ENCODE measurements around the gene RIPOR3.
"Not testable (repeated sequence)": the region's sequence is repeated elsewhere in the genome, so short reads cannot be mapped to it uniquely, and the experiment has no call there.

Gene RIPOR3

GRCh38 chr20:50569864-50570836 lies 121.2 kb downstream of the RIPOR3 start:
- DNase-seq: peak; percentile 53

GRCh38 chr20:50569487-50569863 lies 121.9 kb downstream of the RIPOR3 start:
- not testable (repeated sequence) for DNase-seq

- no peak for DNase-seq
Measured at GRCh38 chr20:50568549-50568942, 122.8 kb downstream of the RIPOR3 start.

DNA sequence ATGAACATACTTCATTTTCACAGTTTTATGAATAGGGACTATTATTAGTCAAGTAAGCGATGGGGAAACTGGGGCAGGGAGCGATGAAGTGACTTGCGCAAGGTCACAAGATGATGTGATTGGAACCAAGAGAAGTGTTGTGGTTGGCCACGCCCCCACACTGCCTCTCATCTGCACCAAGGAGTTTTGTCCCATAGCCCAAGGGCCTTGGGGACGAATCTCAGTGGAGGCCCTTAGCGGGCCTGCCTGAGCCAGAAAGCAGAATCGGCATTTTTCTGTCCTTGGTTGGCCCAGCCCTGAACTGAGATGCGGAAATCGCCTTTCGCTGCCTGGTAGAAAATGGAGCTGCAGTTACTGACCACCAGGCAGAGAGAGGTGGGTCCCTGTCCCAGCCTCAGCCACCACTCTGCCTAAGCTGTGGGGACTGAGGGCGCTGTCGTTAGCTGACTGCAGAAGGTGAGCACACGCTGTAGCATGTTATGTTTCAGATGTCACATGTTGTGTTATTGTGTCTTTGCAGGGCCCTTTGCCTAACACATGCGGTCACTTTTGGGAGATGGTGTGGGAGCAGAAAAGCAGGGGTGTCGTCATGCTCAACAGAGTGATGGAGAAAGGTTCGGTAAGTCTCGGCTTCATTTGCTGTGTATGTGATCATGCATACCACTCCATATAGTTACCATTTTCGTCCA lies 123.3 kb downstream of the RIPOR3 start:
- DNase-seq: no peak

GRCh38 chr20:50565871-50566270 lies 125.5 kb downstream of the RIPOR3 start:
- DNase-seq: no peak

DNA sequence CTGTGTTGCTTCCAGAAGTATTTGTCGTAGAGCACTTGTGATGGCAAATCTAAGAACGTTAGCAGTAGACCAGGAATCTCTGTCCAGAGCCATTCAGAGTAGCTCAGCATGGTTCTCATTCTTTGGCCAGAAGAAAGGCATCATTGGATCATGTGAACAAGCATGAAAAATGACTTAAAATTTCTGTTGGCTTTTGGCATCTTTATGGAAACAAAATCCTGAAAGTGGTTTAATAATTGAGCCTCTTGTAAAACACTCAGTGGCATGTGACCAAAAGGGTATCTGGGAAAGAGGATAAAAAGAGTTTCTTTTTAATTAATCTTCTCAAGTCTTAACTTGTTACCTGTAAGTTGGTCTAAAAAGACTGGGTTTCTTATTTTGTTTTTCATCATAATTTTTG lies 126.0 kb downstream of the RIPOR3 start:
- no peak for DNase-seq

GRCh38 chr20:50563133-50563944 lies 128.0 kb downstream of the RIPOR3 start:
- no peak for DNase-seq

DNA sequence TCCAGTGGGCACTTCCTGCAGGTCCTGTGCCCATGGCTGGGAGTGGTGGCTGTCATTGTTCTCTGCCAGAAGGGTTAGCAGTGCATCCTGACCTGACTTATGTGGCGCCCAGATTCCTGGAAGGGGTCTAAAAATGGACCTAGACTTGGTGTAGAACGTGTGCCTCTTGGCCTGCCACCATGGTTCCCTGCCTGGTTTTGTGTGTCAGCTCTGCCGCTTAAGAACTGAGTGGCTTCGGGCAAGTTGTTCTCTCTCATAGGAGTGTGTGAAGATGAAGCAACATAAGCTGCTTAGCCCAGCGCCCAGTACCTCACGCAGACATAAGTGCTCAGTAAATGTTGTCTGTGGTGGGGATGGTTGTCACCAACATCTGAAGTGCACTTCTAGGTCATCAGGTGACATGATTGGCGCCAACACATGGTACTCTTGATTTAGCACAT lies 129.1 kb downstream of the RIPOR3 start:
- DNase-seq: no peak

DNA sequence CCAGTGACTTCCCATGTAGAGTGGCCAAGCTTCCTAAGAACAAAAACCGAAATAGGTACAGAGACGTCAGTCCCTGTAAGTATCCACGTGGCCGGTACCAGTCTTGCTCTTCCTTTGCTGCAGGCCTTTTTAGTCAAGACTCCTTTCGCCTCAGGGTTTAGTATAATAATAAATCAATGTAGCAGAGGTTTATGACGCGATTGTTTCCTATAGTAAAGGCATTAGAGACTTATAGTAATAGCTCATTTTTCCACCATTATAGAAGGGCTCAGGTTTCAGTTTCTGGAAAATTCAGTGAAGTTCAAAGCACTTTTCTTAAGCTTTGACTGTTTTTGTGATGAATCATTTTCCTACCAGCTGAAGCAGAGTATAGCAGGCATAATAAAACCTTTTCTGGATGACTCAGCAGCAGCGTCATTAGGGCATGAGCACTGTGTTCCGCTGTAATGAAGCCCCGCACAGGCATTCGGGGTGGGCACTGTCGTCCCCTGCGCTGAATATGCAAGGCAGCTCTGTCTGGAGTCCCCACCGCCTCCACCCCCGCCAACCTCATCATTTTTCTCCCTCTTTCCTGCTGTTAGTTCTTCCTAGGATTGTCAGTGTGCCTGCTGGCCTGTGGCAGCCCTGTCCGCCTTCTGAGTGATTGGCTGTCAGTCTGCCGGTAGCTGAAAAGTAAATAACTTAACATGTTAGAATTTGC lies 129.8 kb downstream of the RIPOR3 start:
- DNase-seq: peak; percentile 74

DNA sequence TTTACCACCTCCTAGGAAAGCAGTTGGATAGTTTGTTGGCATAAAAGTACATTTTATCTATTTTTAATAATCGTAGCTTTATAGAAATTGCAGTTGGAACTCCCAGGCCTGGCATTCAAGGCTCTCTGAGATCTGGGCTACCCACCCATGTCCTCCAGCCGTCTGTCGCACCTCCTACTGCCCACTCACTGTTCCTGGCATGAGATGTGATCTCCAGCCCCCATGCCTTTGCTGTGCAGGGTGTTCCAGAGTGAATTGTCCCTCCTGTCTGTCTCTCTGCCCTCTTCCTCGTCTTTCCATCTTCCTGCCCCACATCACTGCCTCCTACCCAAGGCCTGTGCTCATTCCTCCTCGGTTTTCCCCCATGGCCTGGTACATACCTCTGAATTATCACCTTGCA lies 130.5 kb downstream of the RIPOR3 start:
- peak; percentile 23 for DNase-seq

DNA sequence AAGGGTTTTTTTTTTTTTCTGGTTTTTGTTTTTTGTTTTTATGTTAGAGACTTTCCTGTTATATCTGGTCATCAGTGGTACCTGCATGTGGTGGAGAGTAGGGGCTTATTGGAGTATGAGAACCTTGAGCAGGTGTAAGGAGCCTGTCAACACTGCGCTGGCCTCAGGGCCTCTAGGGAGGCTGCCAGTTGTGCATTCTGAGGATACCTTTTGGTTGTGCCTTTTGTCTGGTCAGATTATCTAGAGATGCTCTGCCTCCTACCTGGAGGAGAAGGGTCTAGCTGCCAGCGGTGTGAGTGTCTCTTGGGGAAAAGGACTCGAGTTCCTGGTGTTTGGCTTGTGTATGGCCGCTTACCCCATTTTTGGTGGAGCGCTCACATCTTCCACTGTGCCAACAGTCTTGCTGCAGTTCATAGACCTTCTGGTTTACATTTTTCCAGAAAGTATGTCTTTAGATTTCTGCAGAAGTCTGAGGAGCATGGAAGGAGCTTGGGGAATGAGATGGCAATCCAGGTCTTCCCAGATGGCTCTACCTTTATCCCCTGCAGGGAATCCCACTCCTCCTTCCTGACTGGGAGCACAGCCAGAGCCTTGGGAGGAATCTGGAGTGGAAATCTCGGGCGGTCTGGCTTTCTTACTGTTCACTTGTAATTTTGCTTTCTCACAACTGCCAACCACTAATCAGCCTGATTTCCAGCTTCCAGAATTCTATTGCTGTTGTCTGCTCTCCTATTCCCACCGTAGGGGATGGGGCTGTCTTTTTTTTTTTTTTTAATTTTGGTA lies 131.3 kb downstream of the RIPOR3 start:
- no peak for DNase-seq

DNA sequence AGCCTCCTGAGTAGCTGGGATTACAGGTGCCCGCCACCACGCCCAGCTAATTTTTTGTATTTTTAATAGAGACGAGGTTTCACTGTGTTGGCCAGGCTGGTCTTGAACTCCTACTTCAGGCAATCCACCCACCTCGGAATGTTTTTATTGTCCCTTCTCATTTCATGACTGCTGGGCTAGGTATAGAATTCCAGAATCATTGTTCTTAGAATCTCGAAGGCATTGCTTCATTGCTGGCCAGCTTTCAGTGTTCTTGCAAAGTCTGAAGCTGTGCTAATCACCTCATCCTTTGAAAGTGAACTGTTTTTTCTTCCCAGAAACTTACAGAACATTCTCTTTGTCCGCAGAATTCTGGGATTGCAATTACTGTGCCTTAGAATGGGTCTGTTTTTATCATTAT lies 132.2 kb downstream of the RIPOR3 start:
- no peak for DNase-seq

DNA sequence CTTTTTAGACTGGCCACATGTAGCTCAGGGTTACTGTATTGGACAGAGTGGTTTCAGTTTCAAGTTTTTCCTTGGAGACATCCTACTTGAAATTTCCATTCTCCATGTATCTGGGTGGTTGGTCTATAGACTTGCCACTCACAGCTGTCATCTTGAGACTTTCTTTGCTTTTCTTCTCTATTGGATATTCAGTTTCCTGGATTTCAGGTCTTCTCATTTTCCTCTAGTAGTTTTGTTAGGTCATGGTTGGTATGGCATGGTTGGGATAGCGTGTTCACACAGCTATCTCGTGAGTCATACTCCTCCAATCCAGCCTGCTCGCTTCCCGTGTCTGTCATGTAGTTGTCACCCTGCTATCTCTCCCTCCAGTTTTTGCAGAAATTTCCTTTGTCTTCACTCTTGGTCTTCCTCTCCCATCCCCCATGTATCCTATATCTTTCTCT lies 132.8 kb downstream of the RIPOR3 start:
- DNase-seq: no peak

DNA sequence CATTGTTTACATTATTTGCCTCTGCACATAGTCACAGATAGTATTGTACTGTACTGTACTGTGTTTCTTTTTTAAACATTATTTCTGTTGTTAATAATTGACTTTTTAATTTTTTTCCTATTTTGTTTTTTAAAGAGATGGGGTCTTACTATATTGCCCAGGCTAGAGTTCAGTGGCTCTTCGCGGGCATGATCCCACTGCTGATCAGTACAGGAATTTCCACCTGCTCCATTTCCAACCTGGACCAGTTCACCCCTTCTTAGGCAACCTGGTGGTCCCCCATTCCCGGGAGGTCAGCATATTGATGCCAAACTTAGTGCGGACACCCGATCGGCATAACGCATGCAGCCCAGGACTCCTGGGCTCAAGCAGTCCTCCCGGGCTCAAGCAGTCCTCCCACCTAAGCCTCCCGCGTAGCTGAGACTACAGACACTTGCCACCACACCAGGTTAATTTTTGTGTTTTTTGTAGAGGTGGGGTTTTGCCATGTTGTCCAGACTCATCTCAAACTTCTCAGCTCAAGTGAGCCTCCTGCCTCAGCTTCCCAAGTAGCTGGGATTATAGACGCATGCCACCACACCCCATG lies 133.7 kb downstream of the RIPOR3 start:
- no peak for DNase-seq

DNA sequence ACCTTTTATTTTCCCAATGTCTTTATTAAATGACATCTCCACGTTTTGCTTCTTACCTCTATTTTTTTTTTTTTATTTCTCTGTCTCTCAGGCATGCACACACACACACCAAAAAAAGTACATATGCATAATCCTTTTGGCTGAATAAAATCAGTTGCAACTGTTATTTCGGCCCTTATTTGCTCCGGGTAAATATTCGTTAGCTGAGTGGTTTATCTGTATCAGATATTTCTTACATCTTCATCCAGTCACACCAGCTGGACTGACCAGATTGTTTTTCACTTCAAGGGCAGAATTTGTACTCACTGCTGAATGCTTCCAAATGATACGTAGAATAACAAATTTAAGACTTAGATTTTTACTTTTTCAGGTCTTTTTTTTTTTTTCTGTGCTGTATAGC lies 135.7 kb downstream of the RIPOR3 start:
- no peak for DNase-seq

- peak; percentile 28 for DNase-seq
Measured at GRCh38 chr20:50554694-50555579, 136.4 kb downstream of the RIPOR3 start.

DNA sequence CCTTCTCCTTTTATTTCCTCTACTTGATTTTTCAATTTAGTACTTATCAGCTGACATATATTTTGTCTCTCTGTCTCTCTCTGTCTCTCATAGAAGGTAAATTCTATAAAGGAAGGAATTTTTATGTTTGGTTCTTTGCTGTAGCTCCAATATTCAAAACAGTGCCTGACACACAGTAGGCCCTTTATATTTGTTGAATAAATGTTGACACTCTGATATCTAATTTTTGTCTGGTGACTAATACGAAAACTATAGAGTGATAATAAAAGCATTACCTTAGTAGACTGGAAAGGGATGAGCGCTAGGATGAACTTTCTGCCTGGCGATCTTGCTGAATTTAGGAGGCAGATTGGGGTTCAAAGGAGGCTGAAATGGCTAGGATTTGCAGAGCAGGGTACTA lies 138.4 kb downstream of the RIPOR3 start:
- DNase-seq: no peak

DNA sequence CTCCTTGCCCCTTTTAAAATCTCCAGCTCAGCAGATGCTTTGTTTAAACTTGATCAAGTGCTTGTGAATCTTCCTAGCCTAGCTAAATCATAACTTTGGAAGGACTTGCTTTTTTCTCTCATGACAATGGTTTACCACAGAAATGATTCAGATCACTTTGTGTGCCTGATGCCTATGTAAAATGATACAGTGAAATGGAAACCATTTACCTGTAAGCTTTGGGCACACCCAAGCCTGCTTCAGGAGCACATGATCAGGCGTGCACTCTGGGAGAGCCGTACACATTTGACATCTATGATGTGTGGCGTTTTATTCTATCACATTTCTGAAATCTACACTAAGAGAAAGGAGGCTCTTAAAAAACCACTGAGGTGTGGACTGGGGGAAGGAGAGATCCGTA lies 140.1 kb downstream of the RIPOR3 start:
- no peak for DNase-seq

- DNase-seq: no peak
Measured at GRCh38 chr20:50550531-50550930, 140.8 kb downstream of the RIPOR3 start.

- DNase-seq: no peak
Measured at GRCh38 chr20:50548396-50548795, 142.9 kb downstream of the RIPOR3 start.
